ENCODE data around the gene PRPSAP1. TPM values are rescaled to one million over a fixed set of nuclear protein-coding genes. Genes with fewer than 3 reads are reported as not detected.
"Not testable (repeated sequence)": the region's sequence is repeated elsewhere in the genome, so short reads cannot be mapped to it uniquely, and the experiment has no call there.

PRPSAP1 gene
- total RNA-seq, 1 experiment from 2014 or later = 42.6 TPM

DNA sequence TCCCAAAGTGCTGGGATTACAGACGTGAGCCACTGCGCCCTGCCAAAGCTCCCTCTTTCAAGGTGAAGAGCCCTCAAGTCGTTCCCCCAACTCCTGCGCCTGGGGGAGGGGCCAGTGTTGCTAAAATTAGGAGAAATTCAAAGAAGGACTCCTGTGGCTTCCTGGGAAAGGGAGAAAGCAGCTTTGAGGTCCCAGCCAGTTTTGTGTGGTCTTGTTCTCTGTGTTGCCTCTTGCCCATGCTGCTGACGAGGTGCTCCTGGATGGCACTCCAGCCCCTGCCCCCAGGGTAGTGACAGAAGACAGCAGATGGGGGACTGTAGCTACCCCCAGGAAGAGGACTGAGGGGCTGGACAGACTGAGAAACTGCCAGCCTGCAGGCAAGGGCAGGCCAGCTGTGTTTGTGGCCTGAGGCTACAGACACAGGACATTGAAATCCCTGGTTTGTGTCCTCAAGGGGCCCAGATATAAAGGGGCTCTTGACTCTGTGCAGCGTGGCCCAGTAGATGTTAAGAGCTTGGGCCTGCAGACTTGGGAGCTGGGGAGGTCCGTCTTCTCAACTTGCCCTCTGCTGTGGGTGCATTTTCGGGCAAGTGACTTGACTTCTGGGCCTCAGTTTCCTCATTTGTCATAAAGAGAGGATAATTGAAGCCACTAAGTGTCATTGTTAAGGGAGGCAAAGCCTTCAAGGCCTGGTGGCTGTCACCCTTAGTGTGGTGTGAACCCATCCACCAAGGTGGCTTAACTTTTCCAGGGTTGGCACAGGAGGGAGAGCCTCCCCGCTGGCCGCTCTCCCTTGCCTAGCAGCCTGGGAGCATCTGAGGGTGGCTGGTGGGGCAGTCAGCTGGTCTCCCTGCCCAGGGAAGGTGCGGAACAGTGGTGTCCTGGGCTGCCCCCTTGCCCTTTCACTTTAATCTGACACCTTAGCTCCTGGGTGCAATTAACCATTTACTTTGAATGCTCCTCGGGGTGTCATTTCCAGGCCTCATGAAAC, 84.4 kb downstream of the PRPSAP1 start:
- H3K9me3 Mint-ChIP-seq (ENCODE audit: low read depth, unreplicated experiment) = no peaks in the 10 kb centered on the region
- TF ChIP-seq, protein P1, sequence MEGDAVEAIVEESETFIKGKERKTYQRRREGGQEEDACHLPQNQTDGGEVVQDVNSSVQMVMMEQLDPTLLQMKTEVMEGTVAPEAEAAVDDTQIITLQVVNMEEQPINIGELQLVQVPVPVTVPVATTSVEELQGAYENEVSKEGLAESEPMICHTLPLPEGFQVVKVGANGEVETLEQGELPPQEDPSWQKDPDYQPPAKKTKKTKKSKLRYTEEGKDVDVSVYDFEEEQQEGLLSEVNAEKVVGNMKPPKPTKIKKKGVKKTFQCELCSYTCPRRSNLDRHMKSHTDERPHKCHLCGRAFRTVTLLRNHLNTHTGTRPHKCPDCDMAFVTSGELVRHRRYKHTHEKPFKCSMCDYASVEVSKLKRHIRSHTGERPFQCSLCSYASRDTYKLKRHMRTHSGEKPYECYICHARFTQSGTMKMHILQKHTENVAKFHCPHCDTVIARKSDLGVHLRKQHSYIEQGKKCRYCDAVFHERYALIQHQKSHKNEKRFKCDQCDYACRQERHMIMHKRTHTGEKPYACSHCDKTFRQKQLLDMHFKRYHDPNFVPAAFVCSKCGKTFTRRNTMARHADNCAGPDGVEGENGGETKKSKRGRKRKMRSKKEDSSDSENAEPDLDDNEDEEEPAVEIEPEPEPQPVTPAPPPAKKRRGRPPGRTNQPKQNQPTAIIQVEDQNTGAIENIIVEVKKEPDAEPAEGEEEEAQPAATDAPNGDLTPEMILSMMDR (IDR thresholded peaks at IDR 0.05; ENCODE audit: unreplicated experiment) = no peak
- DNase-seq = no peak
- no TSS peak for BruUV-seq (replicated peaks)
- peaks cover 14% of the 10 kb centered on the region for H3K4me1 Mint-ChIP-seq (ENCODE audit: low read depth, unreplicated experiment)
- no peak overlapping the region for H3K27ac Mint-ChIP-seq (ENCODE audit: unreplicated experiment)
- CTCF ChIA-PET = interaction anchor here (0.5 to 1.0 kb wide), 2 partner anchors 10 to 80 kb away, joined by 3 read pairs; no protein-coding TSS in a partner anchor
- H3K27me3 Mint-ChIP-seq (ENCODE audit: unreplicated experiment) = no peaks in the 10 kb centered on the region
- intact Hi-C loops (cut with micrococcal nuclease; ENCODE audit: unreplicated experiment) = no loop called here
- H3K36me3 Mint-ChIP-seq (ENCODE audit: insufficient read depth, unreplicated experiment) = peaks cover 83% of the 10 kb centered on the region
- H3K4me3 Mint-ChIP-seq (ENCODE audit: low read depth, unreplicated experiment) = no peak overlapping the region

DNA sequence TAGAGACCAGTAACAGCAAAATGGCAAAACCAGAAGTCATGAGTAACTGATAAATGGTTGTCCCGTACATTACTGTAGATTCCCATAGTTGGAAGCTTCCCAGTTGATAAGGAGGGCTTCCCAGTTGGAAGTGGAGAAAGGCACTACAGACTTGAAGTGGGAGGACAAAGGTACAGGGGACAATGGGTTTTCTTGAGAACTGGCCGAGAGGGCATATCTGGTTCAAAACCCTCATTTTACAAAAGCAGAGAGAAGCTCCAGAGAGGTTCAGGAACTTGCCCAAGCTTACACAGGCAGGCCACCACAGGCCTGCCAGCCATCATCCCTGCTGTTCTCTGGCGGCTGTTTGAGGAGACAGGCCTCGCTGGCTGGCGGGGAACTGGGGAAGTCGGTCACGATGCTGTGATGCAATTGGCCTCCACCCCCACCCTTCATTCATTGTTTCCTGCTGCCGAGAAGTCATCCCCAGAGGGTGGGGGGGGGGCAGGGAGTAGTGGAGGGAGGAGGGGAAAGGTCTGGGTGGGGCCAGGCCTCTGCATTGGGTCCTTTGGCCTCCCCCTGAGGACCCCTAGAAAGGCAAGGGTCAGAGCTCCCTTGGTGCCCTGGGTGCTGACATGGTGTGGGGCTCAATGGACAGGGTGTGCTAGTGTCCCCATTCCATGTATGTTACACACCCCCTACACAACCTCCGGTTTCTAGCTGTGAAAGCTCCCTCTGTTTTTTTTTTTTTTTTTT, 85.5 kb downstream of the PRPSAP1 start:
- peaks cover 84% of the 10 kb centered on the region for H3K36me3 Mint-ChIP-seq (ENCODE audit: insufficient read depth, unreplicated experiment)
- TF ChIP-seq, protein P1 (IDR thresholded peaks at IDR 0.05; ENCODE audit: unreplicated experiment) = no peak
- peak overlapping the region; percentile 31 for H3K27ac Mint-ChIP-seq (ENCODE audit: unreplicated experiment)
- intact Hi-C loops (cut with micrococcal nuclease; ENCODE audit: unreplicated experiment) = no loop called here
- no peak for DNase-seq
- H3K27me3 Mint-ChIP-seq (ENCODE audit: unreplicated experiment) = no peaks in the 10 kb centered on the region
- peaks cover 26% of the 10 kb centered on the region for H3K4me1 Mint-ChIP-seq (ENCODE audit: low read depth, unreplicated experiment)
- CTCF ChIA-PET = interaction anchor here (0.6 to 0.7 kb wide), 3 partner anchors 16 to 399 kb away, joined by 3 to 5 read pairs (median 4); no protein-coding TSS in a partner anchor
- no peaks in the 10 kb centered on the region for H3K9me3 Mint-ChIP-seq (ENCODE audit: low read depth, unreplicated experiment)
- TSS peak; percentile 88 for BruUV-seq (replicated peaks)
- H3K4me3 Mint-ChIP-seq (ENCODE audit: low read depth, unreplicated experiment) = peak overlapping the region; percentile 90

DNA sequence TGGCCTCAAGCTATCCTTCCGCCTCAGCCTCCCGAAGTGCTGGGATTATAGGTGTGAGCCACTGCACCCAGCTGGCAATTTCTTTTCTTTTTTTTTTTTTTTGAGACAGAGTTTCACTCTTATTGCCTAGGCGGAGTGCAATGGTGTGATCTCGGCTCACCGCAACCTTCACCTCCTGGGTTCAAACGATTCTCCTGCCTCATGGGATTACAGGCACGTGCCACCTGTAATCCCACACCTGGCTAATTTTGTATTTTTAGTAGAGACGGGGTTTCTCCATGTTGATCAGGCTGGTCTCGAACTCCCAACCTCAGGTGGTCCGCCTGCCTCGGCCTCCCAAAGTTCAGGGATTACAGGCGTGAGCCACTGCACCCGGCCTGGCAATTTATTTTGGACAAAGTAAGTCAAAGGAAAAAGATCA, 86.1 kb downstream of the PRPSAP1 start:
- peaks cover 84% of the 10 kb centered on the region for H3K36me3 Mint-ChIP-seq (ENCODE audit: insufficient read depth, unreplicated experiment)
- DNase-seq; BruUV-seq (replicated peaks); H3K27me3 Mint-ChIP-seq (ENCODE audit: unreplicated experiment); H3K9me3 Mint-ChIP-seq (ENCODE audit: low read depth, unreplicated experiment); intact Hi-C loops (cut with micrococcal nuclease; ENCODE audit: unreplicated experiment): not testable (repeated sequence)
- CTCF ChIA-PET = interaction anchor here (0.7 kb wide), 1 partner anchor 398 kb away, joined by 4 read pairs; no protein-coding TSS in a partner anchor
- H3K4me1 Mint-ChIP-seq (ENCODE audit: low read depth, unreplicated experiment) = peaks cover 31% of the 10 kb centered on the region
- H3K4me3 Mint-ChIP-seq (ENCODE audit: low read depth, unreplicated experiment) = peak overlapping the region; percentile 90
- peak overlapping the region; percentile 31 for H3K27ac Mint-ChIP-seq (ENCODE audit: unreplicated experiment)

DNA sequence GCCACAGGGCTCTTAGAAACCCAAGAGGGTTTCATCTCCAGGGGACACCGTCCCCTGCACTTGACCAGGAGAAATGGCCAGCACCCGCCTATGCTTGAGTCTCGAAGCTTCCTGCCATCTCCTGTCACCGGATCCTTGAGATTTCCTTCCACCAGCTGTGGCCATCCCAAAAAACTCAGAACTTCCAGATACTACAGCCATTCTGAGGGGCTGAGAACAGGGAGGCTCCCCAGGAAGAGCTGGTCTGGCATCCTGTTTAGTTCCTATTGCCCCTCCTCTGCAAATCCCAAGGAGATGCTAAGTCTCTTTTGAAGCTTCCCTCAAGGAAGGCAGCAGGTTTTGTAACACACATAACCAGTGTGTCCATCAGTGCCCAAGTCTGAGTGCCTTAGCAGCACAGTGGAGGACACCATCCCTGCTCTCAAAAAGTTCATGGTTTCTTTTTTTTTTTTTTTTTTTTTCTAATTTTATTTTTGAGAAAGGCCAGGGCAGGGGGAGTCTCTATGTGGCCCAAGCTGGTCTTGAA, 86.6 kb downstream of the PRPSAP1 start:
- no TSS peak for BruUV-seq (replicated peaks)
- TF ChIP-seq, protein P1 (IDR thresholded peaks at IDR 0.05; ENCODE audit: unreplicated experiment) = no peak
- Mint-ChIP-seq H3K4me1 (ENCODE audit: low read depth, unreplicated experiment) (peaks cover 36% of the 10 kb centered on the region), H3K9me3 (ENCODE audit: low read depth, unreplicated experiment) (no peaks in the 10 kb centered on the region), H3K27ac (ENCODE audit: unreplicated experiment) (peak overlapping the region; percentile 72), H3K4me3 (ENCODE audit: low read depth, unreplicated experiment) (peak overlapping the region; percentile 90), H3K27me3 (ENCODE audit: unreplicated experiment) (no peaks in the 10 kb centered on the region), H3K36me3 (ENCODE audit: insufficient read depth, unreplicated experiment) (peaks cover 86% of the 10 kb centered on the region)
- no peak for DNase-seq
- CTCF ChIA-PET = interaction anchor here (0.6 to 1.0 kb wide), 3 partner anchors 29 to 87 kb away, joined by 3 read pairs; no protein-coding TSS in a partner anchor
- intact Hi-C loops (cut with micrococcal nuclease; ENCODE audit: unreplicated experiment) = no loop called here
